GM21529 (cell line): ENCODE data around the gene BMP7.

Experiments
- ATAC-seq: cut with Tn5 transposase; IDR thresholded peaks from one replicate; pipeline ENCODE4 v1.9.1; 2021; ENCODE audit not compliant: unreplicated experiment

BMP7 gene

GRCh38 chr20:57131601-57132391 is 134.6 kb downstream of the BMP7 start:
- no peak for ATAC-seq

- ATAC-seq, result no peak
These were observed 135.4 kb downstream of the BMP7 start for GRCh38 chr20:57131077-57131476.

GRCh38 chr20:57130160-57130772 is 136.2 kb downstream of the BMP7 start:
- no peak for ATAC-seq

GRCh38 chr20:57129303-57129702 is 137.1 kb downstream of the BMP7 start:
- ATAC-seq, result no peak

DNA sequence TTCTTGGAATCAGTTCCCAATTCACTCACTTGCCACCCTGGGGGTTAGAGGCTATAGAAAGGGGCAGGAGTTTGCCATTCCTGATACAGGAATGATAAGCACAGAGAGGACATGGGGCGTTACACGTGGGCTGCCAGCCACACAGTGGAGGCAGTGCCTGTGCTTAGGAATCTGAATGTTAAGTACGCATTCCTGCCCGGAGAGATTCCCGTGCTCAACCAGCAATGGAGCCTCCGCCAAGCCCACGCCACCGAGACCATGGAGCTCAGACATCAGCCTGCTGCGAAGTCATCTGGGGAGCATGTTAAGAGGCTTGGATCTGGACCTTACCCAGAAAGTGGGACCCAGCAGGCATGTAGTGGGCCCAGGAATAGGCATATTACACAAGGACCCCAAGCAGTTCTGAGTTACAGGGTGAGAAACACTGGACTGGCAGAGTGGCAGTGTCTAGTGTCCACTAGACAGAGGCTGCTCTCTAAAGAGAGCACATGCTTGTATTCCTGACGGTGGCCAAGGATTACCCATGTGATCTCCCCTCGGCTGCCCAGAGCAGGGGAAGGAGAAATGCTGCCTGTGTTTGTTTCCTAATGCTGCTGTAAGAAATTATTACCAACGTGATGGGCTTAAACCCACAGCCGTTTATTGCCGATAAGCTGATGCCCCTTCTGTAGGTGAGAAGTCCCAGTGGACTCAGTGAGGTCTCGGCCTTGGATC is 138.2 kb downstream of the BMP7 start:
- no peak for ATAC-seq

GRCh38 chr20:57126481-57127092 is 139.9 kb downstream of the BMP7 start:
- no peak for ATAC-seq

DNA sequence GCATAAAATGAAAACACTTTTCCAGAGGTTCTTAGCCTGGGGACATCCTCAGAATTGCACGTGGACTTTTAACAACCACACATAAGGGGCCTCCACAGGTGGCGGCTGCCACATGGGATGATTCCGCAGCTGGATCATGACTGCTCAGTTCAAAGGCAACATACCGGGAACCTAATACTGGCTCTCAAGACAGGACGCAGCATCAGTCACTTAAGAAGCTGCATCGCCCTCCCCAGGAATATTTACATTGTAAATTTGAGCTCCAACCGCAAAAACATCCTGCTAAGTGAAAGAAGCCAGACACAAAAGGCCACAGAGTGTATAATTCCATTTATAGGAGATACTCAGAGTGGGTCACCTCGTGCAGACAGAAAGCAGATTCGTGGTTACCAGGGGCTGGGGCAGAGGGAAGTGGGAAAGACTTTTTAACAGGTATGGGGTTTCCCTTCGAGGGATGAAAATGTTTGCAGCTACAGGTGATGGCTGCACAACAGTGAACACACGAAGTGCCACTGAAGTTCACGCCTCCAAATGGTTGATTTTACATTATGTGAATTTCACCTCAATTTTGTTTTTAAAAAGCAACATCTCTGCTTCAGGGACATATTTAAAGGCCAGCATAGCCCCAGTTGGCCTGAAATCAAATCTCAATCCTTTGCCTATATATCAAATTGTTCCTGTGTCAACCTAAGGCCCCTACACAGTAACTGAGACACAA is 141.5 kb downstream of the BMP7 start:
- ATAC-seq, result no peak

- no peak for ATAC-seq
These were observed 142.1 kb downstream of the BMP7 start for GRCh38 chr20:57124366-57124765.

GRCh38 chr20:57123504-57123903 is 142.9 kb downstream of the BMP7 start:
- ATAC-seq, result no peak

- ATAC-seq, result no peak
These were observed 143.6 kb downstream of the BMP7 start for GRCh38 chr20:57122536-57123489.

DNA sequence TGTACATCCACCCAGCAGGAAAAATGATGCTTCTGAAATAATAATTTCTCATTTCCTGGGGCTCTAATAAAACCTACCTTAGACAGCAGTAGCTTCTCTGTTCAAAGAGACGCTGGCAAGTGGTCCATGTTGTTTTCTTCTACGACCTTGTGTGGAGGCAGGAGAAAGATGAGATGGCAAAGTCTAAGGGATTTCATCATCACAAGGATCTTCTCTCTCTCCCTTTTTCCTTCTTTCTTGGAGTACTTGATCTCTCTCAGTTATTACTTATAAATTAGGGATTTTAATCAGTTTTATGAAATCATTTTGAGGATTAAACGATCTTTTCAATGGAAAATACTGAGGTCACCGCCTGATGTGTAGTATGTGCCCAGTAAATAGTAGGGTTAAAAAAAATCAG is 147.5 kb downstream of the BMP7 start:
- no peak for ATAC-seq
